NCI-H524 treated with DMSO at 0.1 percent for 48 hours (cell line): ENCODE results near the gene ARHGDIA.

ENCODE experiments used
- DNase-seq: peaks from one replicate; lab custom pipeline; 2025; lab: John Stamatoyannopoulos, UW

The ARHGDIA gene

DNA sequence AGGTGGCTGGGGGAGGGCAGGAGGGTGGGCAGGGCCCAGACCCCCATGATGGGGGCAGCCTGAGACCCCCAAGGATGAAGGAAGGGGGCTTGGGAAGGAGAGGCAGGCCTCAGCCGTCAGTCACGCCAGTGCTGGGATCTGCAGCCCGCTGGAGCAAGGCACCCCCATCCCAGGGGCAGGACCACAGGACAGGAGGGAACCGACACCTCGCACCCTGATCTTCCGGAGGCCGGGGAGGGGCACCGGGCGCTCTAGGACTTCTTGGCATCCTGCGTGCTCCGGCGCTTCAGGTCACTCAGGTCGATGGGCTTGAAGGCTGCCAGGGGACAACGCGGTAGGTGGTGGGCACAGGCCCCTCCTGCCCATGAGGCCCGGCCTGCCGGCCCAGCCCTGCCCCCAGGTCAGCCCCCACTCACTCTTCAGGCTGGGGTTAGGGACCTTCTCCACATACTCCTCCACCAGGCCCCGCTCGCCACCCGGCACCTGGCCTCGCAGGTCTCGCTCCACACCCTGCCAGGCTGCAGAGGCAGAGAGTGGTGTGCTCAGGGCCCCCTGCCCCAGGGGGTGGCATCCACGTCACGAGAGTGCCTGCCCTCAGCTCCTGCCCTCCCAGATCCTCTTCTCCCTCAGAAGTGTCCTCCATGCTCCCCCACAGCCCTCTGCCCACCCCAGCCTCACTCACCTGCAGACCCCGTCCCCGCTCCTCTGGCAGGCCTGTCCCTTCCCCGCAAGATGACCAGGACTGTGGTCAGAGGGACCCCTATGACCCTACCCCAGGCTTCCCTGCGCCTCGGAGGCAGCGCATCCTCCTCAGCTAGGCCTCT lies 47.9 kb downstream of the ARHGDIA start:
- no peak for DNase-seq

GRCh38 chr17:81822312-81822637 lies 48.9 kb downstream of the ARHGDIA start:
- DNase-seq: no peak

DNA sequence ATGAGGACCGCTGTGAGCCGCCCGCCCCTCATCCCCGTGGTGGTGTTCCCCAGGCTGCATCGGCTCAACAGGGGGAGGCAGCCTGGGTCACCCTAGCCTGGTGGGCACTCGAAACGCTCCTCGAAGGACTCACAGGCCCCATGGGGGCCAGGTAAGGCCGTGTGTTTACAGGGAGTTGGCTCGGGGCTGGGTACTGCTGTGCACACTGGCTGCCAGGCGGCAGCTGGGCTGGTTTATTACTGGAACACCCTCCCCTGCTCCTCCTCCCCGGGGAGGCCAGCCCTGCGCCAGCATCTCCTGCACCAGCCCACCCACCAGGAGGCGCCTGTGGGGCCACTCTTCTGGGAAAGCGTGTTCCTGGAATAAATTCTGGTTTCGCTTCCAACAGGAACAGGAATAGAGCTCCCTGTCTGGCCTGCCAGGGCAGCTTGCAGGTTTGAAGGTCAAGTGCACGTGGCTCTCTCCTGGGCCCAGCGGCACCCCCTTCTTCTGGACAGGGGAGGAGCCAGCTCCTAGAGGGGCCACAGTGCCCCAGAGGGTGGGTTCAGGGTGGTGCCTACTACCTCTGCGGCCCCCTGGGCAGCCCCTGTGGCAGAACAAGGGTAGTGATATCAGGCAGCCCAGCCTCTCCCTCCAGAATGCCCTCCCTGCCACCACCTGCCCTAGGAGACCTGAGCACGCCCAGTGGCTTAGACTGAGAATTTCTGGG lies 49.4 kb downstream of the ARHGDIA start:
- DNase-seq: no peak

GRCh38 chr17:81821147-81821546 lies 50.0 kb downstream of the ARHGDIA start:
- DNase-seq: no peak

GRCh38 chr17:81819708-81820107 lies 51.4 kb downstream of the ARHGDIA start:
- DNase-seq: no peak

DNA sequence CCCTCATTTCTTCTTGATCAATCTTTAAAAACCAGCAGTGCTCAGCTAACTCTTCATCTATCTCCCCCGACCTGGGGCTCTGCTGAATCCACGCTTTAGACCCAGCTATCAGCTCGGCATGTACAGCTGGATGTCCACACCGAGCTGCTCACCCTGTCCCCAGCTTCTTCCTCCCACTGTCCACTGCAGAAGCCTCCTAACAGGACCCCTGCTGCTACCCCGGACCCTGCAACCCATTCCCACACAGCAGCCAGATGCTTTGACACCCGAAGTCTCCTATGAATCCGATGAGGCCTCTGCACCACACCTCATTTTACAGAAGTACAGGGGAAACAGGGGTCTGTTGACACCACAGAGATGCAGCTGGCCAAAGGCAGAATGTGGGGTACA lies 53.4 kb downstream of the ARHGDIA start:
- no peak for DNase-seq
